ENCODE measurements around the gene KCTD19. TPM values are rescaled to one million over a fixed set of nuclear protein-coding genes. Genes with fewer than 3 reads are reported as not detected.
"Not testable (repeated sequence)": the region's sequence is repeated elsewhere in the genome, so short reads cannot be mapped to it uniquely, and the experiment has no call there.

The KCTD19 gene
- total RNA-seq: under 1 TPM in 1 of 2 donors, not detected in 1; 0.67 TPM

DNA sequence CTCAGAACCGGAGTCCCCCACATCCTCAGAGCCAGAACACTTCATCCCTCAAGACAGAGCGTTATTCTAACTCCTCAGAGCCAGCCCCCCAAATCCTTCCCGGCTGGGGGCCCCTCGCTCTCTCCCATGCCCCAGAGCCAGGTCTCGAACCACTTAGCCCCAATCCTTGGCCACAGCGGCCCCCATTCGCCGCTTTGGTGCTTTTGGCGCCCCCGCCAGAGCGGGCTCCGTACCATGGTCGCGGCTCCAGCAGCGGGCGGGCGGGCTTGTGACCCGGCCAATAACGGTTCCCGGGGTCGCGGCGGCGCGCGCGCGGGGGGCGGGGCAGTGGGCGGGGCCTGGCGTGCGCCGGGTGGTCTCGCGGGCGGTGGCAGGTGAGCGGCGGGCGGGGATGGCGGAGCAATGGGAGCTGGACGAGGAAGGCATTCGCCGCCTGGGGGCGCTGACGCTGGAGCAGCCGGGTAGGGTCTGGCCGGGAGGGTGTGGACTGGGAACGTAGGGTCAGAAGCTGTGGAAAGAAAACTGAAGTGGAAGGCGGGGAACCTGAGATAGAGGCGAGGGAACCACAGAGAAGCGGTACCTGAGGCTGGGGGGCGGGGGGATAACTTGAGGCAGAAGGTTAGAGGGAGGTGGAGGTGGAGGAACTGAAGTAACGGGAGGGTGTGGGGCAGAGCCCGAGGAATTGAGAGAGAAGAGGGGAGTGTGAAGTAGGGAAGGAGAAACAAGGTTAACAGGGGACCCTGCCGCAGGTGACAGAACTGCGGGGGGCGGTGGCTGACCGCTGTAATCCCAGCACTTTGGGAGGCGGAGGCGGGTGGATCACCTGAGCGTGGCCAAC is at the start of gene KCTD19, which contains the start of gene LRRC36:
KCTD19 (minus strand) TSS at position 270 of the 838 bp plus-strand sequence; CDS start at position 236, 34 bp downstream.
LRRC36 (plus strand) TSS at position 344 of the 838 bp plus-strand sequence; CDS start at position 392, 48 bp downstream.
- Mint-ChIP-seq H3K27ac (peak within 1 kb of the TSS; percentile 55 to 84), H3K4me3 (peak within 1 kb of the TSS; percentile 94), H3K4me1 (ENCODE audit: low read depth in 2 of 2) (peaks cover 13 to 16% of the 10 kb centered on the region in 2 donors), H3K36me3 (no peaks in the 10 kb centered on the region), H3K9me3 (no peaks in the 10 kb centered on the region), H3K27me3 (peaks cover 12 to 24% of the 10 kb centered on the region in 2 donors)
- ATAC-seq: peak; percentile 82 to 83
- DNase-seq (ENCODE audit: low spot score): peak; percentile 66

GRCh38 chr16:67376012-67376411 is 49.5 kb upstream of the KCTD19 start:
- H3K4me3 Mint-ChIP-seq; H3K27ac Mint-ChIP-seq; H3K4me1 Mint-ChIP-seq (ENCODE audit: low read depth in 2 of 2); ATAC-seq; H3K27me3 Mint-ChIP-seq; H3K36me3 Mint-ChIP-seq; H3K9me3 Mint-ChIP-seq; DNase-seq (ENCODE audit: low spot score): not testable (repeated sequence)

GRCh38 chr16:67372664-67373063 is 46.1 kb upstream of the KCTD19 start:
- no peaks in the 10 kb centered on the region for H3K36me3 Mint-ChIP-seq
- no peaks in the 10 kb centered on the region for H3K9me3 Mint-ChIP-seq
- H3K4me3 Mint-ChIP-seq: no peak overlapping the region
- DNase-seq (ENCODE audit: low spot score) (no peak), ATAC-seq (no peak)
- H3K27ac Mint-ChIP-seq: no peak overlapping the region
- peaks cover 0 to 6% of the 10 kb centered on the region in 2 donors for H3K27me3 Mint-ChIP-seq
- H3K4me1 Mint-ChIP-seq (ENCODE audit: low read depth in 2 of 2): no peaks in the 10 kb centered on the region

- Mint-ChIP-seq H3K27ac (no peak overlapping the region), H3K4me1 (ENCODE audit: low read depth in 2 of 2) (no peaks in the 10 kb centered on the region), H3K27me3 (peaks cover 0 to 3% of the 10 kb centered on the region in 2 donors), H3K4me3 (no peak overlapping the region), H3K9me3 (no peaks in the 10 kb centered on the region), H3K36me3 (no peaks in the 10 kb centered on the region)
- ATAC-seq (no peak), DNase-seq (ENCODE audit: low spot score) (no peak)
These were observed 44.1 kb upstream of the KCTD19 start for GRCh38 chr16:67370661-67371060.

DNA sequence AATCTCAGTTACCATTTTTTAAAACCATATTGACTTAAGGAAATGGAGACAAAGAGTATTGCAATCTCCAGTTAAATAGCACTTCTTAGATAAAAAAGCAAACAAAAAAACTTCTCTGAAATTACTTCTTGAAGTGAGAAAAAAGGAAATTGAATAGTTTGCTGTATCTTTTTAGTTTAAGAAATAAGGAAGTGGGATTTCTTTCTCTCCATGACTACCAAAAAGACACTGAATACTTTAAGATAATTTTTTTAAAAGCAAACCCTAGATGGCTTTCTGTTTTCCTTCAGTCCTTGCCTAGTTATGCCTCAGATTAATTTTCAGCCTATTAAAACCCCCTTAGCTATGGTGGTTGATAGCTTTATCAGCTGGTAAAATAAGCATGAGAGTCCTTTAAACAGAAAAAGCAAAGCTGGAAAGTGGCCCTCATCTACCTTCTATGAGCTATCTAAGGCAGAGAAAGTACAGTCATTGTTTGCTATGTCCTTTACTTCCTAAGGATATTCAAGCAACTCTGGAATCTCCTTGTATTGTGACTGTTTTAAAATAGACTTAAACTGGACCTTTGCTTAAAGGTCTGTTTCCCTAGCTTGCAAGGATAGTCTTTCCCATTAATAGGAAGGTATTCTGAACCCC is 38.2 kb upstream of the KCTD19 start:
- ATAC-seq: no peak
- peaks cover 9 to 16% of the 10 kb centered on the region in 2 donors for H3K27me3 Mint-ChIP-seq
- no peaks in the 10 kb centered on the region for H3K9me3 Mint-ChIP-seq
- no peak overlapping the region for H3K4me3 Mint-ChIP-seq
- H3K27ac Mint-ChIP-seq: no peak overlapping the region
- peaks cover 4 to 5% of the 10 kb centered on the region in 2 donors for H3K4me1 Mint-ChIP-seq (ENCODE audit: low read depth in 2 of 2)
- DNase-seq (ENCODE audit: low spot score): no peak
- no peaks in the 10 kb centered on the region for H3K36me3 Mint-ChIP-seq

- ATAC-seq (no peak), DNase-seq (ENCODE audit: low spot score) (no peak)
- Mint-ChIP-seq H3K4me1 (ENCODE audit: low read depth in 2 of 2) (peaks cover 4 to 5% of the 10 kb centered on the region in 2 donors), H3K9me3 (no peaks in the 10 kb centered on the region), H3K4me3 (no peak overlapping the region), H3K27ac (no peak overlapping the region), H3K36me3 (no peaks in the 10 kb centered on the region), H3K27me3 (peaks cover 9 to 25% of the 10 kb centered on the region in 2 donors)
These were observed 34.5 kb upstream of the KCTD19 start for GRCh38 chr16:67361038-67361437.

DNA sequence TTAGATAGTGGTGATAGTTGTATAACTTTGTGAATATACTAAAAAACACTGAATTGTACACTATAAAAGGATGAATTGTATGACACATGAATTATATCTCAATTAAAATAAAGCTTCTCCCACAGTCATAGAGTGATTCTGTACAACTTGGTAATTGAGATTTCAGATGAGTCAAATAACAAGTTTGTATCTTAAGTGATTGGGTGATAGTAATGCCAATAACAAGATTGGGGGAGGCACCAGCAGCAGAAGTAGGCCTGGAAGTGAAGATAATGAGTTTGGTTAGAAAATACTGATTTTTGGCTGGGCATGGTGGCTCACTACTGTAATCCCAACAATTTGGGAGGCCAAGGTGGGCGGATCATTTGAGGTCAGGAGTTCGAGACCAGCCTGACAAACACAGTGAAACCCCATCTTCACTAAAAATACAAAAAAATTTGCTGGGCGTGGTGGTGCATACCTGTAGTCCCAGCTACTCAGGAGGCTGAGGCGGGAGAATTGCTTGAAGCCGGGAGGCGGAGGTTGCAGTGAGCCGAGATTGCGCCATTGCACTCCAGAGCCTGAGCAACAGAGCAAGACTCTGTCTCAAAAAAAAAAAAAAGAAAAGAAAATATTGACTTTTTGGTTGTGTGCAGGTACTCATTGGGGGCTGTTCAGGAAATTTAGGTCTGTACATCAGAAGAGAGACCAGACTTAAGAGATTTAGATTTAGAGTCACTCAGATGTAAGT is 33.2 kb upstream of the KCTD19 start:
- H3K27ac Mint-ChIP-seq: not testable (repeated sequence)
- peaks cover 9 to 21% of the 10 kb centered on the region in 2 donors for H3K27me3 Mint-ChIP-seq

GRCh38 chr16:67357561-67357960 is 31.0 kb upstream of the KCTD19 start:
- H3K4me1 Mint-ChIP-seq (ENCODE audit: low read depth in 2 of 2): no peaks in the 10 kb centered on the region
- DNase-seq (ENCODE audit: low spot score) (no peak), ATAC-seq (no peak)
- H3K27ac Mint-ChIP-seq: no peak overlapping the region
- no peaks in the 10 kb centered on the region for H3K36me3 Mint-ChIP-seq
- no peaks in the 10 kb centered on the region for H3K9me3 Mint-ChIP-seq
- peaks cover 0 to 18% of the 10 kb centered on the region in 2 donors for H3K27me3 Mint-ChIP-seq
- H3K4me3 Mint-ChIP-seq: no peak overlapping the region

More for the DNA sequence above, 33.2 kb upstream of the KCTD19 start:
- not testable (repeated sequence) for DNase-seq (ENCODE audit: low spot score); H3K4me3 Mint-ChIP-seq; ATAC-seq; H3K4me1 Mint-ChIP-seq (ENCODE audit: low read depth in 2 of 2); H3K9me3 Mint-ChIP-seq; H3K36me3 Mint-ChIP-seq

DNA sequence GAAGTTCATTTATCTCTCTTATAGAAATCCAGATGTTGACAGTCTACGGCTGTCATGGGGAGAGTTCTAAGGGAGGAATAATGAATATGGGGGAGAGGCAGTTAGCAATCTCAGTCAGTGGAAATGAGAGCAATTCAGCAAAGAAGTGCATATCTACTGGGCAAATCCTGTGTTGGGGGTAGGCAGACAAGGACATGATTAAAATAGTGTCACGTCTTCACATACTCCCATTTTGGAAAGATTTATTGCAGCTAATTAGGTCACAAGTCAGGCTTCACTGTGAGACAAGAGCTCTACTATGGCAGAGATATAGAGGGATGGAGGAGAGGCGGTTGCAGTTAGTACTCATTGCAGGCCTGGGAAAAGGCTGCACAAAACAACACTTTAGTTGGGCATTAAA is 29.9 kb upstream of the KCTD19 start:
- peaks cover 0 to 18% of the 10 kb centered on the region in 2 donors for H3K27me3 Mint-ChIP-seq
- H3K4me3 Mint-ChIP-seq: no peak overlapping the region
- no peak for ATAC-seq
- no peak for DNase-seq (ENCODE audit: low spot score)
- H3K9me3 Mint-ChIP-seq: no peaks in the 10 kb centered on the region
- no peaks in the 10 kb centered on the region for H3K4me1 Mint-ChIP-seq (ENCODE audit: low read depth in 2 of 2)
- H3K27ac Mint-ChIP-seq: no peak overlapping the region
- no peaks in the 10 kb centered on the region for H3K36me3 Mint-ChIP-seq

DNA sequence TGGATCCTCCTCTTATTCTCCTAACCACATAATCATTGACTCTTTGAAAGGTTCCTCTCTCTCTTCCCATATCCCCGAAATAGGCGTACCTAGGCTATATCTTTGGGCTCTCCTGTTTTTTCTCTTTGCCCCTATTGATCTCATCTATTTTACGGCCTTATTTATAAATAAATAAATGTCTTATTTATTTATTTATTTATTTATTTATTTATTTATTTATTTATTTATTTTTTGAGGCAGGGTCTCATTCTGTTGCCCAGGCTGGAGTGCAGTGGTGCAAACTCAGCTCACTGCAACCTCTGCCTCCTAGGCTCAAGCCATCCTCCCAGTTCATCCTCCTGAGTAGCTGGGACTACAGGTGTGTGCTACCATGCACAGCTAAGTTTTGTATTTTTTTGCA is 25.9 kb upstream of the KCTD19 start:
- not testable (repeated sequence) for H3K27me3 Mint-ChIP-seq; H3K27ac Mint-ChIP-seq; ATAC-seq; H3K4me1 Mint-ChIP-seq (ENCODE audit: low read depth in 2 of 2); DNase-seq (ENCODE audit: low spot score); H3K9me3 Mint-ChIP-seq; H3K36me3 Mint-ChIP-seq; H3K4me3 Mint-ChIP-seq

- H3K4me3 Mint-ChIP-seq: no peak overlapping the region
- no peaks in the 10 kb centered on the region for H3K4me1 Mint-ChIP-seq (ENCODE audit: low read depth in 2 of 2)
- DNase-seq (ENCODE audit: low spot score): no peak
- H3K27ac Mint-ChIP-seq: no peak overlapping the region
- no peaks in the 10 kb centered on the region for H3K36me3 Mint-ChIP-seq
- ATAC-seq: no peak
- H3K9me3 Mint-ChIP-seq: no peaks in the 10 kb centered on the region
- peaks cover 0 to 5% of the 10 kb centered on the region in 2 donors for H3K27me3 Mint-ChIP-seq
These were observed 23.8 kb upstream of the KCTD19 start for GRCh38 chr16:67350324-67350723.

GRCh38 chr16:67349172-67349571 is 22.6 kb upstream of the KCTD19 start:
- DNase-seq (ENCODE audit: low spot score) (no peak), ATAC-seq (no peak)
- peaks cover 0 to 5% of the 10 kb centered on the region in 2 donors for H3K27me3 Mint-ChIP-seq
- no peak overlapping the region for H3K27ac Mint-ChIP-seq
- H3K4me3 Mint-ChIP-seq: no peak overlapping the region
- no peaks in the 10 kb centered on the region for H3K9me3 Mint-ChIP-seq
- H3K4me1 Mint-ChIP-seq (ENCODE audit: low read depth in 2 of 2): no peaks in the 10 kb centered on the region
- no peaks in the 10 kb centered on the region for H3K36me3 Mint-ChIP-seq

DNA sequence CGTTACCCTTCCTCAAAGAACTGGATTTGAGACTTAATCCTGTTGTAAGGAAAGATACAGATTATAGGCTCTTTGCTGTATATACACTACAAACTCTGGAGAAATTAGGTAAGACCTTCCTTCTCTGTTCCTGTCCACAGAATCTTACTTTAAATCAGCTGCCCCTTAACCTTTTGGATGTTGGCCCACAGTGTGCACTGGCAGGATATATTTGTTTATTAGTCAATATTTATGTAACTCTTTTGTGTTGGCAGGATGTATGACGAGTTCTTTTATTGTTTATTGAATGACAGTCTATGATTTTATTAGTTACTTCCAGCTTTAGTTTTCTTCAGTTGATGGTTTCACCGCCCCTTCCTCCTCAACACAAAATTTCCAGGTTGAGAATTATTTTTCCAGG is 19.8 kb upstream of the KCTD19 start:
- Mint-ChIP-seq H3K27me3 (no peaks in the 10 kb centered on the region), H3K27ac (no peak overlapping the region), H3K4me1 (ENCODE audit: low read depth in 2 of 2) (no peaks in the 10 kb centered on the region), H3K4me3 (no peak overlapping the region), H3K9me3 (no peaks in the 10 kb centered on the region), H3K36me3 (no peaks in the 10 kb centered on the region)
- ATAC-seq (no peak), DNase-seq (ENCODE audit: low spot score) (no peak)
